Mammary epithelial cell (primary cell): ENCODE data around the gene CSTPP1.

ENCODE experiments used
- CTCF ChIP-seq, 2 donors: IDR thresholded peaks in 1 of 2; conservative IDR thresholded peaks in 1 of 2; 2 replicates each; pipeline ENCODE4 v1.5.1; 2011 to 2012; ENCODE audit warnings: inconsistent platforms in 2 of 2, low read length in 2 of 2, mild to moderate bottlenecking in 2 of 2, control low read depth in 1 of 2, low read depth in 1 of 2; ENCODE audit not compliant: insufficient read depth in 1 of 2; ENCODE audit errors: extremely low read depth in 1 of 2
- EZH2 ChIP-seq: IDR thresholded peaks from 2 replicates; pipeline ENCODE4 v1.6.1; 2012; ENCODE audit warnings: low read length, inconsistent platforms, borderline replicate concordance

- TF ChIP-seq CTCF (conservative IDR thresholded peaks at IDR 0.05 in 1 of 2, IDR thresholded peaks at IDR 0.05 in 1 of 2; ENCODE audit: extremely low read depth in 1 of 2, insufficient read depth in 1 of 2, low read depth in 1 of 2, low read length in 2 of 2) (no peak), EZH2 (no peak)
Observed at GRCh38 chr11:47164321-47164720, 227.8 kb downstream of the CSTPP1 start.
